Activated naive CD8-positive, alpha-beta T cell treated with anti-CD3 and anti-CD28 coated beads, Interleukin-2, amount 50 U/mL, for 24 hours (primary cell): Measurements from ENCODE around the gene KCNE1.
"Not testable (repeated sequence)": the region's sequence is repeated elsewhere in the genome, so short reads cannot be mapped to it uniquely, and the experiment has no call there.

Source experiments
- ATAC-seq: fragments of 150-1000 bp; cut with Tn5 transposase; one replicate; pipeline ENCODE4 v1.10.0; 2021
- DNase-seq: peaks from one replicate; pipeline ENCODE4 v3.0.0; 2021
- H3K27ac Mint-ChIP-seq: one replicate; pipeline ENCODE4 v1.8.0; 2021; ENCODE audit warnings: mild to moderate bottlenecking, mixed read lengths
- H3K27me3 Mint-ChIP-seq: one replicate; pipeline ENCODE4 v1.8.0; 2021; ENCODE audit warnings: mixed read lengths
- H3K36me3 Mint-ChIP-seq: one replicate; pipeline ENCODE4 v1.8.0; 2021; ENCODE audit warnings: low read depth, mixed read lengths
- H3K4me1 Mint-ChIP-seq: one replicate; pipeline ENCODE4 v1.8.0; 2021; ENCODE audit warnings: mixed read lengths
- H3K4me3 Mint-ChIP-seq: one replicate; pipeline ENCODE4 v1.8.0; 2021; ENCODE audit warnings: mild to moderate bottlenecking, moderate library complexity, mixed read lengths
- H3K9me3 Mint-ChIP-seq: one replicate; pipeline ENCODE4 v1.8.0; 2021; ENCODE audit warnings: mixed read lengths

The KCNE1 gene

DNA sequence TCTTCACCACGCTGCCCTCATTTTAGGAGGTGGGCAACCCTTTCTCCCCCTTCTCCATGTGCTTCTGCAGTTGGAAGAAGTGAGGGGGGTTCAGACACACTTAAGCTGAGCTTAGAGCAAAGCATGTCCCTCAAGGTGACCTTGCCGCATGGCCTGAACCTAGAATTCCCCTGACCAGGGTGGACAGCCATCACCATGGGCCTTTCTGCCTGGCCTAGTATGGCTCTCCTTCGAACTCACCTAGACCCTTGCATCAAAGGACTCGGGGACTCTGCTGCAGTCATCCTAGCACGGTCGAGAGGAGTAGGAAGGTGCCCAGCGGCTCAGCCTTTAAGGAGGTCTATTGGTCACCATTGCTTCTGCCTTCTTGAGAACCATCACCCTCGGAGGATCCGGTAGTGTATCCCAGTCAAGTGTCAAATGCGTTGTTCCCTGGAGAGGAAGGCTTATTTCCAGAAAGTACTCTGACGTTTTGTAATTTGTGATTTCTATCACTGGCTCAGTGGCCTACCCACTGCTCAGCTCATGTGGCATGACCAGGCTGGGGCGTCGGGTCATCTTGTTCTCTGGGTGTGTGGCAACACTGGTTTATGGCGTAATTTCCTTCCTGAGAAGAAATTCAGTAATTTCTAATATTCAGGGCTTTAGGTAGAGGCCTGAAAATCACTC, at the start of gene KCNE1:
TSS of gene KCNE1 (minus strand) at position 424 of the 669 bp plus-strand sequence. CDS start 62,576 bp downstream, outside the sequence.
- Mint-ChIP-seq H3K27ac (no peak within 1 kb of the TSS), H3K9me3 (no peaks in the 10 kb centered on the region), H3K4me3 (no peak within 1 kb of the TSS), H3K36me3 (peaks cover 2% of the 10 kb centered on the region), H3K4me1 (peaks cover 11% of the 10 kb centered on the region), H3K27me3 (peaks cover 6% of the 10 kb centered on the region)
- DNase-seq: no peak
- no peak for ATAC-seq

DNA sequence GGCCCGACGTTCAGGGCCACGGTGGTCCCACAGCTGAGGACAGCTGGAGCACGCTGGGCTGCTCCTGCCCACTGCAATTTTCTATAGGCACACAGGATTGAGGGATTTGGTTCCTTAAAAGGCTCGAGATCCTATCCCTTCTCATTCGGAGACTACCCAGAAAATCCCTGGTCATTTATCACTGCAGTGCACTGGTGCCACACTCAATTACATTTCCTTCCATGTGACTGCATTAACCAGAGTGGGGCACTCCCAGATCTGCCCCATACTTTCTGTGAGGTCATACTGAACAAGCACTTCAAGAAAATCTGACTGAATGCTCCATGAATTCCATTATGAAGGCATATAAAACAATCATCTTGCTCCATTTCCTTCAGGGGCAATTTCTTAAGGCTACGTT, 49.8 kb upstream of the KCNE1 start:
- no peaks in the 10 kb centered on the region for H3K27me3 Mint-ChIP-seq
- H3K4me3 Mint-ChIP-seq: no peak overlapping the region
- ATAC-seq: no peak
- peaks cover 16% of the 10 kb centered on the region for H3K36me3 Mint-ChIP-seq
- H3K27ac Mint-ChIP-seq: no peak overlapping the region
- H3K4me1 Mint-ChIP-seq: peaks cover 20% of the 10 kb centered on the region
- DNase-seq: no peak
- H3K9me3 Mint-ChIP-seq: no peaks in the 10 kb centered on the region

DNA sequence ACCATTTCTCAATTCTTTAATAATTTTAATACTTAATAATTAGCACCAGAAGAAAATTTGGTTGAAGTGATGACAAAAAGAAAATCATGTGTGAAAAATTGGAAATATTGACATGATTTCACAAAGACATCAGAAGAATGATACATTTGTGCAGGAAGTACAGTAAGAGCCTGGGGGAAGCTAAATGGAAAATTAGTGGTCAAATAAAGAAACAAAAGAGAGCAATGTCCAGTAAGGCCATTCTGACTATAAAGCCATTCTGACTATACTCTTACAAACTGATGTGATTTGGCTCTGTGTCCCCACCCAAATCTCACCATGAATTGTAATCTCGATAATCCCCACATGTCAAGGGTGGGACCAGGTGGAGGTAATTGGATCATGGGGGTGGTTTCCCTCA, 48.6 kb upstream of the KCNE1 start:
- no peaks in the 10 kb centered on the region for H3K27me3 Mint-ChIP-seq

DNA sequence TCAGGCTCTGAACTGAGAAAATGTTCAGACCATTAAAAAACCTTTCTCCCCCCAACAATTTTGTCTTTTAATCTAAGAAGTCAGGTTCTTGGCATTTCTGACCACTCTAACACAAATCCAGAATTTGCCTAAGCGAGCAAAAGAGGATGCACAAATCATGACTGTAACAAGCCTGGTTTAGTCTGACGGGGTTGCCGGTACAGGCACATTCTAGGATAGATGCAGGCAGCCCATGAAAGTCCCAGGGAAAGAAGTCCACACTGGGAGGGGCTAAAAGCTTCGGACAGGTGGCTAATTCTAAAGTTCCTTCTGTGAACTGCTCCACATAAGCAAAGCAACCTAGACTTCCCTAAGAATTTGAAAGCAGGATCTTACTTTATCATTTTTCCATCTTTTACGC, 48.0 kb upstream of the KCNE1 start:
- Mint-ChIP-seq H3K36me3 (peaks cover 19% of the 10 kb centered on the region), H3K4me3 (no peak overlapping the region), H3K9me3 (peaks cover 3% of the 10 kb centered on the region), H3K4me1 (peaks cover 20% of the 10 kb centered on the region), H3K27ac (peak overlapping the region; percentile 2), H3K27me3 (no peaks in the 10 kb centered on the region)
- no peak for ATAC-seq
- DNase-seq: no peak

More for the DNA sequence above, 48.6 kb upstream of the KCNE1 start:
- no peaks in the 10 kb centered on the region for H3K9me3 Mint-ChIP-seq
- peaks cover 16% of the 10 kb centered on the region for H3K36me3 Mint-ChIP-seq
- peaks cover 20% of the 10 kb centered on the region for H3K4me1 Mint-ChIP-seq
- H3K4me3 Mint-ChIP-seq: no peak overlapping the region
- H3K27ac Mint-ChIP-seq: no peak overlapping the region
- ATAC-seq: no peak
- no peak for DNase-seq

DNA sequence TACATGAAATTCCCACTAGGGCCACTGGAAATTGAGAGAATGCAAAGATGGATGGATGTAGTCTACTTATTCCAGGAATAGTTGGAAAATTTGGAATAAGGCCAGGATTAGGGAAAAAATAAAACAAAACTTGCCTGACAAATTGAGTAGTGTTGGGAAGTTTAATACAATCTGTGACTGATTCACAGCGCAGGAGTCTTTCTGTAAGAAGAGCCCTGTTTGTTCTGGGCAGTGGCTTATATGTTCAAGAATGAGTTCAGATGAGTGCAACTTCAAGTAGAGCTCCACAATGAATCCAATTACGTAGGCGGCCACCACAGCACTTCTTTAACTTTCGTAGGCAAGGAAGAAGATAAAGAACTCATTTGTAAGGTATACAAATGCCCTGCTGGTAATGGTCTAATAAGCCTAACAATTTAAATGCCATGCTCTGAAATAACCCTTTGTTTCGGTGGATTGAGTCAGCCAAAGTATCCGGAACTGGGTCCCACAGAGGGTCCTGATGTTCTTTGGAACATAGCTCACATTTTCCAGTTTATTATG, 47.1 kb upstream of the KCNE1 start:
- DNase-seq (no peak), ATAC-seq (peak; percentile 24)
- H3K9me3 Mint-ChIP-seq: peaks cover 12% of the 10 kb centered on the region
- H3K27ac Mint-ChIP-seq: peak overlapping the region; percentile 52
- H3K4me3 Mint-ChIP-seq: no peak overlapping the region
- no peaks in the 10 kb centered on the region for H3K27me3 Mint-ChIP-seq
- peaks cover 27% of the 10 kb centered on the region for H3K4me1 Mint-ChIP-seq
- peaks cover 26% of the 10 kb centered on the region for H3K36me3 Mint-ChIP-seq

DNA sequence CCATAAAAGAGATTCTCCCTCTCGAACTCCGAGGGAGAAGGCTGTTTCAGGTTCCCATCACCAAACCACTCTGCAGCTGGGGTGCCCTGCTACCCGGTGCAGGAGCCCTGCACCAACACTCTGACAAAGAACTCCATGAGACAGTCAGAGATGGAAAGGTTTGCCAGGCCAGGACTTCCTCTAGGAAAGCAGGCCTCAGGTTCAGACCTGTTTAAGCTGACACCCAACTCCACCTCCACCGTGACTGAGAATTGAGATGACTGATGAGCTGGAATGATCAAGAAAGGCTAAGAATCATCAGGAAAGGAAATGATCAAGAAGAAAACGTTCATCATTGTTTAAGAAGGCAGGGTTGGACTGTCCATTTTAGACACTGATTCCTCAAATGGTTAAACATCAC, 46.2 kb upstream of the KCNE1 start:
- H3K27ac Mint-ChIP-seq: no peak overlapping the region
- H3K4me3 Mint-ChIP-seq: no peak overlapping the region
- peaks cover 37% of the 10 kb centered on the region for H3K4me1 Mint-ChIP-seq
- peaks cover 13% of the 10 kb centered on the region for H3K9me3 Mint-ChIP-seq
- H3K27me3 Mint-ChIP-seq: no peaks in the 10 kb centered on the region
- DNase-seq (no peak), ATAC-seq (no peak)
- H3K36me3 Mint-ChIP-seq: peaks cover 24% of the 10 kb centered on the region

DNA sequence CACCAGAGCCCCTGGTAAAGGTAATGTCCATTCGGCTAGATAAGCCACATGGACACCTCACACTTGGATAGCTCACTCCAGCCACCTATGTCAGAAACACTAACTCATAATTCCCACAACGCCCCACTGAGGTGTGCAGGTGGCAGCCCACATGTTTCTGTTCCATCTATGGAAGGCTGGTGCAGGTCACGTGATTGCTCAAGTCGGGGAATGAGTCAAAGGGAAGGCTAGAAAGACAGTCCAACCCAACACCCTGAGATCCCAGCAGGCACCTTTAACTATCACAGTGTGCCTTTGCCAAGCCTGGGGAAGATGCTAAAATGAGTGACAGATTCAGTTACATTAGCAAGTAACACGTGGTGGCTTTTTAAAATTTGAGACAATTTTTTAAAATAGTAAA, 45.3 kb upstream of the KCNE1 start:
- Mint-ChIP-seq H3K36me3 (peaks cover 26% of the 10 kb centered on the region), H3K4me3 (no peak overlapping the region), H3K27me3 (no peaks in the 10 kb centered on the region), H3K4me1 (peaks cover 44% of the 10 kb centered on the region), H3K9me3 (peaks cover 13% of the 10 kb centered on the region), H3K27ac (no peak overlapping the region)
- ATAC-seq (no peak), DNase-seq (no peak)

DNA sequence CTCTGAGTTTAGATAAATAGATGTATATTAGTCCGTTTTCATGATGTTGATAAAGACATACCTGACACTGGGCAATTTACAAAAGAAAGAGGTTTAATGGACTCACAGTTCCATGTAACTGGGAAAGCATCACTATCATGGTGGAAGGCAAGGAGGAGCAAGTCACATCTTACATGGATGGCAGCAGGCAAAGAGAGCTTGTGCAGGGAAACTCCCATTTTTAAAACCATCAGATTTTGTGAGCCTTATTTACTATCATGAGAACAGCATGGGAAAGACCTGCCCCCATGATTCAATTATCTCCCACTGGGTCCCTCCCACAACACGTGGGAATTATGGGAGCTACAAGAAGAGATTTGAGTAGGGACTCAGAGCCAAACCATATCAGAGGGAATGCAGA, 42.7 kb upstream of the KCNE1 start:
- not testable (repeated sequence) for DNase-seq, ATAC-seq, H3K4me3 Mint-ChIP-seq, H3K27me3 Mint-ChIP-seq
- H3K4me1 Mint-ChIP-seq: peaks cover 39% of the 10 kb centered on the region
- peaks cover 41% of the 10 kb centered on the region for H3K36me3 Mint-ChIP-seq
- peak overlapping the region; percentile 9 for H3K27ac Mint-ChIP-seq
- H3K9me3 Mint-ChIP-seq: peaks cover 29% of the 10 kb centered on the region

DNA sequence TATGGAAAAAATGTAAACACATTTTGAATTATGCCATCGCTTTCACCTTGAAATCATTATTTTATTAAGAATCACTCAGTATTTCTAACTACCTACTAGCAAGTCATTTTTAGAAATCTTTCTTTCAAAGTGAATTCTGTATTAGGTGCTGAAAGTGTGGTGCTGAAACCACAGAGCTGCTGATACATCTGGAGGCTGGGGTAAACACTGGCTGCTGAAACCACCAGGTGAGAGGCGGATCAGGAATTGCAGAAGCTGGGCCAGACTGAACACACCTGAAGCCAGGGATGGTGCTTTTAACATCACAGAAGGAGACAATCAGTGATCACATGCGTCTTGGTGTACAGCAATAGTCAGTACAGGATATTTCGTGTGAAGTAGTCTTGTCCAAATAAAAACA, 42.2 kb upstream of the KCNE1 start:
- H3K4me1 Mint-ChIP-seq: peaks cover 38% of the 10 kb centered on the region
- no peak overlapping the region for H3K4me3 Mint-ChIP-seq
- DNase-seq (no peak), ATAC-seq (no peak)
- H3K36me3 Mint-ChIP-seq: peaks cover 41% of the 10 kb centered on the region
- H3K27ac Mint-ChIP-seq: peak overlapping the region; percentile 63
- peaks cover 29% of the 10 kb centered on the region for H3K9me3 Mint-ChIP-seq
- no peaks in the 10 kb centered on the region for H3K27me3 Mint-ChIP-seq

DNA sequence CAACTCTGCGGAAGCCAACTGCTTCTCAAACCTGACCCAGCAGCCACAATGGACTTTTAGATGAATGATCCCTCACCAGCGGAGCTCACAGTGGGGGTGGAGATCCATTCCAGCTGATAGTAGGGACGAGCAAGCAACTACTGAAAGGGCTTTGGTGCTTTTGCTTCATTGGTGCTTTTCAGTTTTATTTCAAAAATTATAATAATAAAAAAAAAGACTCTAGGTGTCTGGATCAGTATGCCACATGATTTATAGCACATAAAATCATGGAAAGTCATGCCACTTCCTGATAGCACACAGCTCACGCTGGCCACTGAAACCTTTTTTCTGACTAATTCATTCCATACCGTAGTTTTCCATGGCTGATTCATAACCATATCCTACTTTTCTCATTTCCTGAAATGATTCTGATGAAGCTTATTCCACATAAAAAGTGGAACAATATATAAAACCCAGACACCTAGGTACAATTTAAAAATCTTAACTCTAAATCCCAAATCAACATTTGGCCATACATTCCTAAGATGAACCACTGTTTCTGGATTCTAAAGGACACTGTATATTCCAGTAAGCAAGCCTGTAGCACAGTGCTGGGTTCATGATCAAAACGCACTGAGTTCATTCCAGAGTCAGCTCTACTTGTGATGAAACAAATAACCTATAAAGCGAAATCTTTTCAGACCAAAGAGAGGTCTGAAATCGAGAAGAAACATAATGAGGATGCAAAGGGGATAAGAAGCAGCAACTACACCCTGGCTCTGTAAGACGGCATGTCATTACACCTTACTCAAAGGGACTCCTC, 41.3 kb upstream of the KCNE1 start:
- H3K36me3 Mint-ChIP-seq: peaks cover 34% of the 10 kb centered on the region
- peaks cover 29% of the 10 kb centered on the region for H3K9me3 Mint-ChIP-seq
- peaks cover 33% of the 10 kb centered on the region for H3K4me1 Mint-ChIP-seq
- peak; percentile 53 for ATAC-seq
- no peaks in the 10 kb centered on the region for H3K27me3 Mint-ChIP-seq
- no peak overlapping the region for H3K4me3 Mint-ChIP-seq
- peak overlapping the region; percentile 63 for H3K27ac Mint-ChIP-seq
- DNase-seq: no peak

DNA sequence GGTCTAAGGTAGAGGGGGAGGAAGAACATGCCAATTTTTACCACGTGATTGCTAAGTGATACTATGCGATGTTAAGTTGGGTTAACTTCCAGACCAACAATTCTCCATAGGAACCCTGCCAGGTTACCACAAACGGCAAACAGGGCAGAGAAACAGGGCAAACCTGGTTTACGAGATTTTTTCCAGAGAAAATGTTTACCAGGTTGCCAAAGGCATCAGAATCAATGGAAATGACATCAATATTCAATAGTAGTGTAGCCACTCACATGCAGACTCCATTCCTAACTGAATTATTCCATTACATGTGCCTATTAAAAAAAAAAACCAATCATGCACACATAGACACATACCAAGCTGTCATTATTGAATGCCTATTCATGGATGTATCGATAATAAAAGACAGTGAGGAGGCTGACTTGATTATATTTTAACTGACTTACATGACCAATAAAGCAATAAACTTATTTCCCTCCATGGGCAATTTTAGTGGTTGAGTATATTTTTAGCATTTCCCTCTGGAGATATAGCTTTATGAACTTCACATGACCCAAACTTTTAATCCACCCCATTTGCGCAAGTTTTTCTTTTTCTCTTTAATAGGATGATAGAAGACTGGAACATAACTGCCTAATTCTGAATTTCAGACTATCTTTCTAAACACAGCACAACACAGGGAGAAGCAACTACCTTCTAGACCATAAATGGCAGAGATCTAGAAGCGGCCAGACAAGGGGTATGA, 40.5 kb upstream of the KCNE1 start:
- no peaks in the 10 kb centered on the region for H3K27me3 Mint-ChIP-seq
- peaks cover 29% of the 10 kb centered on the region for H3K36me3 Mint-ChIP-seq
- DNase-seq (no peak), ATAC-seq (no peak)
- no peak overlapping the region for H3K4me3 Mint-ChIP-seq
- H3K9me3 Mint-ChIP-seq: peaks cover 29% of the 10 kb centered on the region
- peak overlapping the region; percentile 63 for H3K27ac Mint-ChIP-seq
- H3K4me1 Mint-ChIP-seq: peaks cover 32% of the 10 kb centered on the region

DNA sequence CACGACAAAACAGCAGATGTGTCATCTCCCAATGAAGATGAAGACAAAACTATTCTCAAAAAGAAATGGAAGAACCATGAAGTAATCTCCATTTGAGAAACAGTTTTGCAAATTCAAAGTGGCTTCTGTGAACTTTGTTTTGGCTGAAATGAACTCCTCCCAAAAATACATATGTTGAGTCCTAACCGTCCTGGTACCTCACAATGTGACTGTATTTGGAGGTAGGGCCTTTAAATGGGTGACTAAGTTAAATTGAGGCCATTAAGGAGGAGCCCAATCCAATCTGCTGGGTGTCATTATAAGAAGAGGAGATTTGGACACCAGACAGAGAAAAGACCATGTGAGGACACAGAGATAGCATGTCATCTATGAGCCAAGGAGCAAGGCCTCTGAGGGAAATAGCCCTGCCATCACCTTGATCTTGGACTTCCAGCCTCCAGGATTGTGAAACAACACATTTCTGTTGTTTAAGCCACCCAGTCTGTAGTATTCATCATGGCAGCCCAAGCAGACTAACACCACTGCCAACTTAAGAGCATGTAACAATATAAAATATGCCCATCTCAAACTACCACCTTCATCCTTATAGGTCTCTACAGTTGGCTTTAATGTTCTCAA, 38.3 kb upstream of the KCNE1 start:
- DNase-seq (no peak), ATAC-seq (no peak)
- Mint-ChIP-seq H3K4me1 (peaks cover 47% of the 10 kb centered on the region), H3K27ac (no peak overlapping the region), H3K36me3 (peaks cover 29% of the 10 kb centered on the region), H3K9me3 (peaks cover 28% of the 10 kb centered on the region), H3K27me3 (no peaks in the 10 kb centered on the region), H3K4me3 (no peak overlapping the region)

DNA sequence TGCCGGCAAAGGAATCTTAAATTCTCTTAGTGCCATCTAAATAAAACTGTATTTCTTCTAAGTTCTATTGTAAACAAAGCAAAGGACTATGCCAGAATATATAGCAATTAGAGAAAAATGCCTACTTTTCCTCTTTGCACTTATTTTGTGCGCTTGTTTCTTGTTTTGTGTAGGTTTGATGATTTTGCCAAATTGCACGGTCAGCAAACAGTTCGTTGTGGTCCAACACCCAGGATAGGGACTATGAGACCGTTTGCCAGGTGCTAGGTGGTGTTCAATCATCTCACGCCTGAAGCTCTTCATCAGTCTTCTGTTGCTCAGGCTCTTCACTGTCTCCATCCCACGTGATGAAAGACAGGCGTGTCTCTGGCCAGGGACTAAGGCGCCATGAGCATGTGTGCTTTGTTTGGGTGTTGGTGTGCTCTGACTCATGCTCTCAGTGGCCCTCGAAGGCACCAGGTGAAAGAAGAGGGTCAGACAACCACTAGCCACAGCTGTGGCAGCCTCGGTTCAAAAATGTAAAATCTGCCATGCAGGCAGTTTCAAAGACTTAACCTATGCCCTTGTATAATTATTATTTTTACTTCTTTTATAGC, 36.9 kb upstream of the KCNE1 start:
- DNase-seq (no peak), ATAC-seq (no peak)
- Mint-ChIP-seq H3K27me3 (no peaks in the 10 kb centered on the region), H3K36me3 (peaks cover 17% of the 10 kb centered on the region), H3K4me1 (peaks cover 50% of the 10 kb centered on the region), H3K4me3 (no peak overlapping the region), H3K27ac (no peak overlapping the region), H3K9me3 (peaks cover 16% of the 10 kb centered on the region)

DNA sequence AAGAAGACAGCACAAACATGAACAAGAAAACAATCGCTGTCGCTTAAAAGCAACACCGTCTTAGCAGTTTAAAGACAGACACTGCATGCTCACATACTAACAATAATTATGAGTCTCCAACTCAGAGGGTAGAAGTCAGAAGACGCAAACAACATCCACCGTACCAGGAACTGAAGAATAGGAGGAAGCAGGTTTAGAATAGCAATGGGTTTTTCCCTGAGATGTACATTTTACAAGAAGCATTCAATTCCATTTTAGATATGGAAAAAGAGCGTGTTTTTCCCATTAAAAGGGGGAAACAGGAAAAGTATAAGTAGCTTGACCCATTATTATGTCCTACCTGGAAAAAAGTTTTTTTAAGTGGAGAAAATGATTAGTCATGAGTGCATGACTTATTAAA, 34.5 kb upstream of the KCNE1 start:
- Mint-ChIP-seq H3K27ac (peak overlapping the region; percentile 44), H3K4me1 (peaks cover 36% of the 10 kb centered on the region), H3K4me3 (no peak overlapping the region), H3K36me3 (peaks cover 16% of the 10 kb centered on the region), H3K27me3 (no peaks in the 10 kb centered on the region), H3K9me3 (peaks cover 14% of the 10 kb centered on the region)
- no peak for DNase-seq
- no peak for ATAC-seq
